HepG2 (cell line): Measurements from ENCODE around the gene GSDME. TPM values are rescaled to one million over a fixed set of nuclear protein-coding genes. Genes with fewer than 3 reads are reported as not detected.

Source experiments
- AGO1 ChIP-seq: fragments of 200-400 bp; formaldehyde crosslinking; IDR thresholded peaks from 2 replicates; pipeline ENCODE4 v1.6.1; 2017; ENCODE audit warnings: mild to moderate bottlenecking, low read depth, low read length, moderate library complexity; ENCODE audit not compliant: poor library complexity, severe bottlenecking
- KLF15 ChIP-seq: sonication (generic); formaldehyde crosslinking; IDR thresholded peaks from 2 replicates; pipeline ENCODE4 v1.8.1; 2023; ENCODE audit warnings: borderline replicate concordance, mild to moderate bottlenecking, inconsistent platforms, missing genetic modification reagents, mixed read lengths
- MEF2D ChIP-seq: sonication (generic); formaldehyde crosslinking; IDR thresholded peaks from 2 replicates; pipeline ENCODE4 v1.5.1; 2020; ENCODE audit warnings: mild to moderate bottlenecking, missing genetic modification reagents
- MIER2 ChIP-seq: IDR thresholded peaks from 2 replicates; pipeline ENCODE4 v1.6.1; 2016; ENCODE audit warnings: missing biosample characterization, missing genetic modification reagents
- MTA1 ChIP-seq: sonication (generic); formaldehyde crosslinking; IDR thresholded peaks from 2 replicates; pipeline ENCODE4 v1.4.0; 2020; ENCODE audit warnings: missing genetic modification reagents, mild to moderate bottlenecking, borderline replicate concordance
- MTA3 ChIP-seq: sonication (generic); formaldehyde crosslinking; IDR thresholded peaks from 2 replicates; pipeline ENCODE4 v1.4.0; 2020; ENCODE audit warnings: missing genetic modification reagents
- POLR2AphosphoS5 ChIP-seq: IDR thresholded peaks from 2 replicates; pipeline ENCODE4 v1.6.1; 2012; ENCODE audit warnings: low read depth, low read length
- PRDM10 ChIP-seq: sonication (generic); formaldehyde crosslinking; IDR thresholded peaks from 2 replicates; pipeline ENCODE4 v1.4.0; 2020; ENCODE audit warnings: low read depth, missing genetic modification reagents
- RBM22 ChIP-seq: fragments of 200-400 bp; formaldehyde crosslinking; optimal IDR thresholded peaks from 2 replicates; pipeline ENCODE3; 2017; ENCODE audit warnings: mild to moderate bottlenecking, low read length, moderate library complexity
- SOX5 ChIP-seq: IDR thresholded peaks from 2 replicates; pipeline ENCODE4 v1.6.1; 2016; ENCODE audit warnings: borderline replicate concordance
- SRSF4 ChIP-seq: fragments of 200-400 bp; formaldehyde crosslinking; IDR thresholded peaks from one replicate; pipeline ENCODE4 v1.6.1; 2018; ENCODE audit warnings: mild to moderate bottlenecking, low read depth, low read length, moderate library complexity; ENCODE audit not compliant: poor library complexity, severe bottlenecking
- STAG1 ChIP-seq: sonication (generic); formaldehyde crosslinking; IDR thresholded peaks from 2 replicates; pipeline ENCODE4 v1.4.0; 2020; ENCODE audit warnings: missing genetic modification reagents
- ZNF224 ChIP-seq: sonication (generic); formaldehyde crosslinking; IDR thresholded peaks from 2 replicates; pipeline ENCODE4 v1.5.0; 2020; ENCODE audit warnings: mild to moderate bottlenecking, missing genetic modification reagents
- ZNF496 ChIP-seq: sonication (generic); formaldehyde crosslinking; IDR thresholded peaks from 2 replicates; pipeline ENCODE4 v1.8.1; 2023; ENCODE audit warnings: mild to moderate bottlenecking, moderate library complexity, missing genetic modification reagents; ENCODE audit not compliant: insufficient replicate concordance
- ZNF562 ChIP-seq: sonication (generic); formaldehyde crosslinking; IDR thresholded peaks from 2 replicates; pipeline ENCODE4 v1.8.0; 2022; ENCODE audit warnings: missing genetic modification reagents, borderline replicate concordance
- ZNF563 ChIP-seq: sonication (generic); formaldehyde crosslinking; IDR thresholded peaks from 2 replicates; pipeline ENCODE4 v1.8.0; 2022; ENCODE audit warnings: mild to moderate bottlenecking, moderate library complexity, missing genetic modification reagents
- ZNF670 ChIP-seq: sonication (generic); formaldehyde crosslinking; IDR thresholded peaks from 2 replicates; pipeline ENCODE4 v1.8.0; 2022; ENCODE audit warnings: mild to moderate bottlenecking, missing genetic modification reagents, borderline replicate concordance
- ZNF775 ChIP-seq: sonication (generic); formaldehyde crosslinking; IDR thresholded peaks from 2 replicates; pipeline ENCODE4 v1.4.0; 2020; ENCODE audit warnings: missing genetic modification reagents, mild to moderate bottlenecking, moderate library complexity, borderline replicate concordance
- ZNF883 ChIP-seq: sonication (generic); formaldehyde crosslinking; IDR thresholded peaks from 2 replicates; pipeline ENCODE4 v1.5.1; 2020; ENCODE audit warnings: mild to moderate bottlenecking, missing genetic modification reagents; ENCODE audit errors: not compliant biosample characterization
- polyA plus RNA-seq, 8 experiments: library from polyadenylated mRNA; depleted of rRNA in 3 of 8; stranded (reverse) in 7 of 8; unstranded in 1 of 8; fragments of >200 nt; fragmentation: Illumina TruSeq in 4 of 8; extraction: Trizol in 4 of 8; gene quantifications; 2 replicates each; pipeline versions ENCODE4 v1.2.1 to v1.2.3, GENCODE V29; 2011 to 2016; ENCODE audit warnings: low read depth in 4 of 8, missing spikeins in 1 of 8, mixed read lengths in 1 of 8; ENCODE audit not compliant: insufficient read depth in 1 of 8
- total RNA-seq, 5 experiments: library from RNA; depleted of rRNA; stranded (reverse); fragments of >200 nt; fragmentation: Illumina TruSeq; extraction: Trizol; gene quantifications; 2 replicates each; pipeline ENCODE4 v1.2.3, GENCODE V29; 2016; ENCODE audit warnings: low read depth in 1 of 5
- TF ChIP-seq, protein P1 (sequence below): conservative IDR thresholded peaks from 2 replicates; pipeline ENCODE4 v1.6.1; 2018; ENCODE audit warnings: missing genetic modification reagents
- TF ChIP-seq, protein P2 (sequence below): IDR thresholded peaks from 2 replicates; pipeline ENCODE4 v1.6.1; 2018; ENCODE audit warnings: missing genetic modification reagents, mild to moderate bottlenecking, missing compliant biosample characterization

The GSDME gene
- total and polyA plus RNA-seq, 2 of the 13 experiments (the other 11 are each of a cell fraction or from before 2014, with no cell fraction given), result 19.2 to 28.2 TPM

GRCh38 chr7:24757353-24758275, at the start of gene GSDME (continued):
- TF ChIP-seq RBM22 (no peak), ZNF496 (CRISPR knock-in tag) (no peak), ZNF562 (CRISPR knock-in tag) (no peak), MTA3 (CRISPR knock-in tag) (no peak), MTA1 (CRISPR knock-in tag) (no peak), STAG1 (no peak), AGO1 (no peak), ZNF775 (CRISPR knock-in tag) (no peak), SRSF4 (no peak), POLR2AphosphoS5 (peak; percentile 61), ZNF224 (no peak), ZNF883 (peak; percentile 21), MIER2 (CRISPR knock-in tag) (no peak), MEF2D (CRISPR knock-in tag) (no peak), ZNF670 (CRISPR knock-in tag) (no peak), SOX5 (CRISPR knock-in tag) (no peak), ZNF563 (CRISPR knock-in tag) (peak; percentile 14; the same call in 1 of the 2 replicates), KLF15 (CRISPR knock-in tag) (no peak), PRDM10 (CRISPR knock-in tag) (no peak)
- TF ChIP-seq, protein P1, sequence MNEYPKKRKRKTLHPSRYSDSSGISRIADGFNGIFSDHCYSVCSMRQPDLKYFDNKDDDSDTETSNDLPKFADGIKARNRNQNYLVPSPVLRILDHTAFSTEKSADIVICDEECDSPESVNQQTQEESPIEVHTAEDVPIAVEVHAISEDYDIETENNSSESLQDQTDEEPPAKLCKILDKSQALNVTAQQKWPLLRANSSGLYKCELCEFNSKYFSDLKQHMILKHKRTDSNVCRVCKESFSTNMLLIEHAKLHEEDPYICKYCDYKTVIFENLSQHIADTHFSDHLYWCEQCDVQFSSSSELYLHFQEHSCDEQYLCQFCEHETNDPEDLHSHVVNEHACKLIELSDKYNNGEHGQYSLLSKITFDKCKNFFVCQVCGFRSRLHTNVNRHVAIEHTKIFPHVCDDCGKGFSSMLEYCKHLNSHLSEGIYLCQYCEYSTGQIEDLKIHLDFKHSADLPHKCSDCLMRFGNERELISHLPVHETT (CRISPR knock-in tag), result no peak
- TF ChIP-seq, protein P2, sequence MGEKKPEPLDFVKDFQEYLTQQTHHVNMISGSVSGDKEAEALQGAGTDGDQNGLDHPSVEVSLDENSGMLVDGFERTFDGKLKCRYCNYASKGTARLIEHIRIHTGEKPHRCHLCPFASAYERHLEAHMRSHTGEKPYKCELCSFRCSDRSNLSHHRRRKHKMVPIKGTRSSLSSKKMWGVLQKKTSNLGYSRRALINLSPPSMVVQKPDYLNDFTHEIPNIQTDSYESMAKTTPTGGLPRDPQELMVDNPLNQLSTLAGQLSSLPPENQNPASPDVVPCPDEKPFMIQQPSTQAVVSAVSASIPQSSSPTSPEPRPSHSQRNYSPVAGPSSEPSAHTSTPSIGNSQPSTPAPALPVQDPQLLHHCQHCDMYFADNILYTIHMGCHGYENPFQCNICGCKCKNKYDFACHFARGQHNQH (CRISPR knock-in tag), result no peak
